ENCODE results near the gene WDR4.

DNA sequence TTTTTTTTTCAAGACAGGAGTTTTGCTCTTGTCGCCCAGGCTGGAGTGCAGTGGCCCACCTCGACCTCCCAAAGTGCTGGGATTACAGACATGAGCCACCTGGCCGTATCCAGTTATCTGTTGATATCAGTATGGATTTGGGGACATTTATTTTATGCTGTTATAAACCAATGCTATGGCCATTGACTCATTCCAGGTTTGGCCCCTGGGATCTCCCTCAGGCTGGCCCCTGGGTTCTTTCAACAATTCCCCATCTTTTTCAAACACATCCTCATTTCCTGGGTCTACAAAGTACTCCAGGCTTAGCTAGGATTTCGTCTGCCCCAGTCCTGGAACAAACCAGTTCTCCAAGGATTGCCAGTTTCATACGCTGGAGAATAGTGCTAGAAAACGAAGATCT, 44.1 kb downstream of the WDR4 start:
- TF ChIP-seq, protein P1, sequence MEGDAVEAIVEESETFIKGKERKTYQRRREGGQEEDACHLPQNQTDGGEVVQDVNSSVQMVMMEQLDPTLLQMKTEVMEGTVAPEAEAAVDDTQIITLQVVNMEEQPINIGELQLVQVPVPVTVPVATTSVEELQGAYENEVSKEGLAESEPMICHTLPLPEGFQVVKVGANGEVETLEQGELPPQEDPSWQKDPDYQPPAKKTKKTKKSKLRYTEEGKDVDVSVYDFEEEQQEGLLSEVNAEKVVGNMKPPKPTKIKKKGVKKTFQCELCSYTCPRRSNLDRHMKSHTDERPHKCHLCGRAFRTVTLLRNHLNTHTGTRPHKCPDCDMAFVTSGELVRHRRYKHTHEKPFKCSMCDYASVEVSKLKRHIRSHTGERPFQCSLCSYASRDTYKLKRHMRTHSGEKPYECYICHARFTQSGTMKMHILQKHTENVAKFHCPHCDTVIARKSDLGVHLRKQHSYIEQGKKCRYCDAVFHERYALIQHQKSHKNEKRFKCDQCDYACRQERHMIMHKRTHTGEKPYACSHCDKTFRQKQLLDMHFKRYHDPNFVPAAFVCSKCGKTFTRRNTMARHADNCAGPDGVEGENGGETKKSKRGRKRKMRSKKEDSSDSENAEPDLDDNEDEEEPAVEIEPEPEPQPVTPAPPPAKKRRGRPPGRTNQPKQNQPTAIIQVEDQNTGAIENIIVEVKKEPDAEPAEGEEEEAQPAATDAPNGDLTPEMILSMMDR (IDR thresholded peaks at IDR 0.05; ENCODE audit: low read depth, low read length), result no peak
- TF ChIP-seq POLR2A (IDR thresholded peaks at IDR 0.05; ENCODE audit: extremely low read depth, insufficient read length), result no peak
- TF ChIP-seq MAX (IDR thresholded peaks at IDR 0.05; ENCODE audit: low read depth, low read length), result no peak
- no peak for TF ChIP-seq MYC (IDR thresholded peaks at IDR 0.05; ENCODE audit: low read depth, low read length)
